Neural progenitor cell (in vitro differentiated cells): ENCODE measurements around the gene ZFR2. TPM values are rescaled to one million over a fixed set of nuclear protein-coding genes. Genes with fewer than 3 reads are reported as not detected.
A peak's percentile ranks its signal among the peaks of the same experiment; 100 is the strongest.

Source experiments
- DNase-seq: peaks from one replicate; pipeline ENCODE4 v3.0.0-alpha.2; 2016; ENCODE audit warnings: low spot score
- H2AFZ ChIP-seq: fragments of 200-600 bp; sonication (generic); replicated peaks from 2 replicates; pipeline ENCODE4 v1.6.1; 2016; ENCODE audit warnings: antibody characterized with exemption
- H3F3A ChIP-seq: fragments of 200-600 bp; sonication (generic); 2 replicates; pipeline ENCODE4 v1.6.1; 2016; ENCODE audit warnings: antibody characterized with exemption, low read depth
- H3K27ac ChIP-seq: fragments of 200-600 bp; sonication (generic); 2 replicates; pipeline ENCODE4 v1.5.1; 2016; ENCODE audit warnings: mild to moderate bottlenecking
- H3K27me3 ChIP-seq: fragments of 200-600 bp; sonication (generic); 2 replicates; pipeline ENCODE4 v1.6.1; 2016; ENCODE audit warnings: mild to moderate bottlenecking, moderate library complexity
- H3K36me3 ChIP-seq: fragments of 200-600 bp; sonication (generic); 2 replicates; pipeline ENCODE4 v1.5.1; 2016
- H3K4me1 ChIP-seq: fragments of 200-600 bp; sonication (generic); 2 replicates; pipeline ENCODE4 v1.6.1; 2016; ENCODE audit warnings: mixed run types
- H3K4me2 ChIP-seq: fragments of 200-600 bp; sonication (generic); 2 replicates; pipeline ENCODE4 v1.6.1; 2016
- H3K4me3 ChIP-seq: fragments of 200-600 bp; sonication (generic); 2 replicates; pipeline ENCODE4 v1.5.1; 2016
- H3K79me2 ChIP-seq: fragments of 200-600 bp; sonication (generic); 2 replicates; pipeline ENCODE4 v1.6.1; 2016; ENCODE audit warnings: low read depth
- H3K9ac ChIP-seq: fragments of 200-600 bp; sonication (generic); 2 replicates; pipeline ENCODE4 v1.6.1; 2016
- H3K9me3 ChIP-seq: fragments of 200-600 bp; sonication (generic); 2 replicates; pipeline ENCODE4 v1.5.1; 2016; ENCODE audit warnings: low read depth
- H4K20me1 ChIP-seq: fragments of 200-600 bp; sonication (generic); 2 replicates; pipeline ENCODE4 v1.6.1; 2016; ENCODE audit warnings: low read depth
- H3K27ac Mint-ChIP-seq: 3 replicates; pipeline ENCODE4 v1.8.0; 2021; ENCODE audit warnings: mixed read lengths
- H3K27me3 Mint-ChIP-seq: 2 replicates; pipeline ENCODE4 v1.8.0; 2022; ENCODE audit warnings: low read depth, mild to moderate bottlenecking, inconsistent platforms, moderate library complexity, mixed read lengths; ENCODE audit not compliant: insufficient read depth
- H3K36me3 Mint-ChIP-seq: 3 replicates; pipeline ENCODE4 v1.8.0; 2021; ENCODE audit warnings: mixed read lengths
- H3K4me1 Mint-ChIP-seq: 3 replicates; pipeline ENCODE4 v1.8.0; 2021; ENCODE audit warnings: mixed read lengths
- H3K4me3 Mint-ChIP-seq: 3 replicates; pipeline ENCODE4 v1.8.0; 2021; ENCODE audit warnings: mild to moderate bottlenecking, moderate library complexity, mixed read lengths
- H3K9me3 Mint-ChIP-seq: 3 replicates; pipeline ENCODE4 v1.8.0; 2020; ENCODE audit warnings: mixed read lengths
- EZH2 ChIP-seq: fragments of 200-600 bp; sonication (generic); IDR thresholded peaks from 2 replicates; pipeline ENCODE4 v1.6.1; 2017; ENCODE audit warnings: antibody characterized with exemption, mild to moderate bottlenecking, moderate library complexity
- EZH2phosphoT487 ChIP-seq: fragments of 200-600 bp; sonication (generic); IDR thresholded peaks from 2 replicates; pipeline ENCODE4 v1.6.1; 2017; ENCODE audit warnings: antibody characterized with exemption
- total RNA-seq: library from RNA; depleted of rRNA; stranded (reverse); fragments of >200 nt; gene quantifications from 2 replicates; pipeline ENCODE4 v1.2.3, GENCODE V29; 2015; ENCODE audit warnings: low replicate concordance
- TF ChIP-seq, protein P1 (sequence below): fragments of 200-600 bp; sonication (generic); IDR thresholded peaks from 2 replicates; pipeline ENCODE4 v1.5.1; 2017; ENCODE audit warnings: antibody characterized with exemption, mild to moderate bottlenecking

Gene ZFR2
- total RNA-seq, 1 donor from 2014 or later, result 8.9 TPM

- no peaks in the 10 kb centered on the region for H3K27me3 ChIP-seq
- no peak overlapping the region for H3K27ac ChIP-seq
- H3K4me1 ChIP-seq, result peaks cover 14% of the 10 kb centered on the region
- H3K79me2 ChIP-seq, result no peaks in the 10 kb centered on the region
- peak overlapping the region; percentile 1 for H3K27ac Mint-ChIP-seq
- no peak overlapping the region for H3K9ac ChIP-seq
- H3K27me3 Mint-ChIP-seq, result peaks cover 4% of the 10 kb centered on the region
- H3K4me1 Mint-ChIP-seq, result peaks cover 7% of the 10 kb centered on the region
- TF ChIP-seq EZH2 (no peak), EZH2phosphoT487 (no peak)
- TF ChIP-seq, protein P1, sequence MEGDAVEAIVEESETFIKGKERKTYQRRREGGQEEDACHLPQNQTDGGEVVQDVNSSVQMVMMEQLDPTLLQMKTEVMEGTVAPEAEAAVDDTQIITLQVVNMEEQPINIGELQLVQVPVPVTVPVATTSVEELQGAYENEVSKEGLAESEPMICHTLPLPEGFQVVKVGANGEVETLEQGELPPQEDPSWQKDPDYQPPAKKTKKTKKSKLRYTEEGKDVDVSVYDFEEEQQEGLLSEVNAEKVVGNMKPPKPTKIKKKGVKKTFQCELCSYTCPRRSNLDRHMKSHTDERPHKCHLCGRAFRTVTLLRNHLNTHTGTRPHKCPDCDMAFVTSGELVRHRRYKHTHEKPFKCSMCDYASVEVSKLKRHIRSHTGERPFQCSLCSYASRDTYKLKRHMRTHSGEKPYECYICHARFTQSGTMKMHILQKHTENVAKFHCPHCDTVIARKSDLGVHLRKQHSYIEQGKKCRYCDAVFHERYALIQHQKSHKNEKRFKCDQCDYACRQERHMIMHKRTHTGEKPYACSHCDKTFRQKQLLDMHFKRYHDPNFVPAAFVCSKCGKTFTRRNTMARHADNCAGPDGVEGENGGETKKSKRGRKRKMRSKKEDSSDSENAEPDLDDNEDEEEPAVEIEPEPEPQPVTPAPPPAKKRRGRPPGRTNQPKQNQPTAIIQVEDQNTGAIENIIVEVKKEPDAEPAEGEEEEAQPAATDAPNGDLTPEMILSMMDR, result no peak
- no peak overlapping the region for H2AFZ ChIP-seq
- H3K4me3 ChIP-seq, result no peak overlapping the region
- H3K36me3 ChIP-seq, result no peaks in the 10 kb centered on the region
- no peaks in the 10 kb centered on the region for H3K9me3 ChIP-seq
- H3K9me3 Mint-ChIP-seq, result no peaks in the 10 kb centered on the region
- no peak overlapping the region for H3K4me3 Mint-ChIP-seq
- no peak overlapping the region for H3K4me2 ChIP-seq
- no peaks in the 10 kb centered on the region for H3K36me3 Mint-ChIP-seq
- DNase-seq, result peak; percentile 57
- peaks cover 4% of the 10 kb centered on the region for H3F3A ChIP-seq
- no peaks in the 10 kb centered on the region for H4K20me1 ChIP-seq
These were observed 94.0 kb downstream of the ZFR2 start for GRCh38 chr19:3774621-3775373.

GRCh38 chr19:3773814-3774515 is 94.9 kb downstream of the ZFR2 start:
- peaks cover 5% of the 10 kb centered on the region for H3K27me3 Mint-ChIP-seq
- H3F3A ChIP-seq, result peaks cover 4% of the 10 kb centered on the region
- H2AFZ ChIP-seq, result no peak overlapping the region
- peak overlapping the region; percentile 11 for H3K4me3 Mint-ChIP-seq
- H3K9me3 Mint-ChIP-seq, result no peaks in the 10 kb centered on the region
- no peaks in the 10 kb centered on the region for H3K36me3 ChIP-seq
- H3K4me1 Mint-ChIP-seq, result peaks cover 8% of the 10 kb centered on the region
- H3K36me3 Mint-ChIP-seq, result peaks cover under 1% of the 10 kb centered on the region
- H3K27me3 ChIP-seq, result no peaks in the 10 kb centered on the region
- H3K4me3 ChIP-seq, result no peak overlapping the region
- no peaks in the 10 kb centered on the region for H3K9me3 ChIP-seq
- peak overlapping the region; percentile 36 for H3K27ac Mint-ChIP-seq
- no peak for DNase-seq
- TF ChIP-seq EZH2 (no peak), EZH2phosphoT487 (no peak)
- TF ChIP-seq, protein P1, result no peak
- H4K20me1 ChIP-seq, result no peaks in the 10 kb centered on the region
- no peak overlapping the region for H3K9ac ChIP-seq
- no peak overlapping the region for H3K27ac ChIP-seq
- H3K4me2 ChIP-seq, result no peak overlapping the region
- H3K79me2 ChIP-seq, result no peaks in the 10 kb centered on the region
- peaks cover 14% of the 10 kb centered on the region for H3K4me1 ChIP-seq

GRCh38 chr19:3771906-3772455 is 96.9 kb downstream of the ZFR2 start, which contains the start of gene RAX2:
TSS of gene RAX2 (minus strand) at chr19:3772228. CDS start at chr19:3771742, 486 bp downstream.
- Histone ChIP-seq H3K9me3 (no peaks in the 10 kb centered on the region), H3K4me1 (peaks cover 14% of the 10 kb centered on the region), H3K36me3 (no peaks in the 10 kb centered on the region), H3K9ac (no peak within 1 kb of the TSS), H3K27ac (no peak within 1 kb of the TSS), H3K27me3 (no peaks in the 10 kb centered on the region), H3K4me3 (no peak within 1 kb of the TSS), H2AFZ (no peak within 1 kb of the TSS), H3K4me2 (no peak within 1 kb of the TSS), H4K20me1 (no peaks in the 10 kb centered on the region), H3K79me2 (no peaks in the 10 kb centered on the region), H3F3A (peaks cover 4% of the 10 kb centered on the region)
- TF ChIP-seq EZH2, result no peak
- TF ChIP-seq, protein P1, result no peak
- TF ChIP-seq EZH2phosphoT487, result no peak
- Mint-ChIP-seq H3K27ac (peak within 1 kb of the TSS; percentile 34), H3K27me3 (peaks cover 7% of the 10 kb centered on the region), H3K9me3 (no peaks in the 10 kb centered on the region), H3K36me3 (peaks cover 2% of the 10 kb centered on the region), H3K4me3 (peak within 1 kb of the TSS; percentile 22), H3K4me1 (peaks cover 10% of the 10 kb centered on the region)
- no peak for DNase-seq
